MM.1S (cell line): ENCODE measurements around the gene FBXW5.

Source experiments
- CTCF ChIP-seq: fragments of 300-600 bp; sonication (generic); IDR thresholded peaks from 2 replicates; pipeline ENCODE4 v1.5.1; 2016; ENCODE audit warnings: antibody characterized with exemption, low read length, mixed read lengths
- EZH2phosphoT487 ChIP-seq: fragments of 300-600 bp; sonication (generic); IDR thresholded peaks from 2 replicates; pipeline ENCODE4 v1.6.1; 2018; ENCODE audit warnings: antibody characterized with exemption, low read length

GRCh38 chr9:136927343-136928271 lies 16.9 kb downstream of the FBXW5 start:
- no peak for TF ChIP-seq EZH2phosphoT487
- no peak for TF ChIP-seq CTCF
